Erythroblast (primary cell): ENCODE measurements around the gene CAMK1G.

ENCODE experiments used
- GATA1 ChIP-seq: IDR thresholded peaks from 2 replicates; pipeline ENCODE4 v1.6.1; 2011; ENCODE audit warnings: low read depth, mild to moderate bottlenecking, control low read depth, low read length, moderate library complexity
- POLR2A ChIP-seq: IDR thresholded peaks from 2 replicates; pipeline ENCODE4 v1.6.1; 2011; ENCODE audit warnings: mild to moderate bottlenecking, low read length

- no peak for TF ChIP-seq POLR2A
- TF ChIP-seq GATA1 = no peak
Measured at GRCh38 chr1:209537336-209538114, 46.0 kb upstream of the CAMK1G start.
